H7 (cell line): ENCODE data around the gene DHX8. TPM values are rescaled to one million over a fixed set of nuclear protein-coding genes. Genes with fewer than 3 reads are reported as not detected.

Experiments
- total RNA-seq: library from RNA; depleted of rRNA; stranded (reverse); fragments of >200 nt; shearing (Covaris generic); gene quantifications from 2 replicates; pipeline ENCODE4 v1.2.3, GENCODE V29; 2014; rRNA removed

Gene DHX8
- total RNA-seq, 1 experiment from 2014 or later = 42.6 TPM

Other genes starting within 250 kb of the DHX8 start
- not detected in 2 replicates for gene RNU2-1, start 250.0 kb upstream of the DHX8 start, total RNA-seq
- gene ARL4D, start 85.0 kb upstream of the DHX8 start, total RNA-seq = 20.3 and 43.0 TPM in 2 replicates
- gene ETV4, start 62.4 kb downstream of the DHX8 start, total RNA-seq = 186 and 191 TPM in 2 replicates
- gene MEOX1, start 177.9 kb downstream of the DHX8 start, total RNA-seq = 0.18 TPM in 1 of 2 replicates, not detected in the other